RWPE2 (cell line): ENCODE results near the gene PITPNC1.
"Not testable (repeated sequence)": the region's sequence is repeated elsewhere in the genome, so short reads cannot be mapped to it uniquely, and the experiment has no call there.

ENCODE experiments used
- ATAC-seq: fragments of 200-7000 bp; cut with Tn5 transposase; 3 replicates; pipeline ENCODE4 v1.9.1; 2021; ENCODE audit warnings: low read depth
- DNase-seq: peaks from one replicate; pipeline ENCODE4 v3.0.0-alpha.2; 2020; ENCODE audit warnings: low spot score
- H3K27ac ChIP-seq: fragments of 450-650 bp; 2 replicates; pipeline ENCODE4 v1.5.1; 2017; ENCODE audit warnings: mild to moderate bottlenecking; ENCODE audit not compliant: poor library complexity, severe bottlenecking
- H3K27me3 ChIP-seq: fragments of 250-450 bp; sonication (Bioruptor Pico); 2 replicates; pipeline ENCODE4 v1.5.1; 2021; ENCODE audit warnings: mild to moderate bottlenecking, moderate library complexity; ENCODE audit not compliant: insufficient read depth, poor library complexity, severe bottlenecking
- H3K36me3 ChIP-seq: fragments of 250-450 bp; sonication (Bioruptor Pico); 2 replicates; pipeline ENCODE4 v1.5.1; 2020; ENCODE audit warnings: low read depth, mild to moderate bottlenecking, moderate library complexity
- H3K4me1 ChIP-seq: fragments of 250-450 bp; sonication (Bioruptor Pico); 2 replicates; pipeline ENCODE4 v1.5.1; 2021; ENCODE audit warnings: mild to moderate bottlenecking, moderate library complexity; ENCODE audit not compliant: insufficient read depth, poor library complexity, severe bottlenecking
- H3K4me3 ChIP-seq: fragments of 250-450 bp; sonication (Bioruptor Pico); 2 replicates; pipeline ENCODE4 v1.5.1; 2021; ENCODE audit warnings: mild to moderate bottlenecking, moderate library complexity; ENCODE audit not compliant: severe bottlenecking
- H3K9me3 ChIP-seq: fragments of 250-450 bp; sonication (Bioruptor Pico); 2 replicates; pipeline ENCODE4 v1.5.1; 2021; ENCODE audit warnings: mild to moderate bottlenecking, moderate library complexity; ENCODE audit not compliant: severe bottlenecking
- TF ChIP-seq, protein P1 (sequence below): fragments of 450-650 bp; IDR thresholded peaks from one replicate; pipeline ENCODE4 v1.5.1; 2017; ENCODE audit warnings: mild to moderate bottlenecking, moderate library complexity; ENCODE audit not compliant: poor library complexity, severe bottlenecking

PITPNC1 gene

DNA sequence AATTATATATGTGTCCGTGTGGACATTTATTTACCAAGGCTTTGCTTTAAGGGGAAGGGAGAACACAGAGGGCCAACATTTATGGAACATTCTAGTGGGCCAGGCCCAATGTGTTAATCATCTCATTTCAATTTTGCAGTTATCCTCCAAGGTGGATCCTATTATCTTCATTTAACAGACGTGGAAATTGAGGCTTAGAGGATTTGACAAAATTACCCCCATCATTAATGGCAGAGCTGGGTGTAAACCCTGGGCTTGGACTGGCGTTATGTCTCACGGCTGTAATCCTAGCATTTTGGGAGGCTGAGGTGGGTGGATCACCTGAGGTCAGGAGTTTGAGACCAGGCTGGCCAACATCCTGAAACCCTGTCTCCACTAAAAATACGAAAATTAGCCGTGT, 26.4 kb downstream of the PITPNC1 start:
- H3K36me3 ChIP-seq: no peaks in the 10 kb centered on the region
- ATAC-seq (no peak), DNase-seq (no peak)
- H3K4me3 ChIP-seq: no peak overlapping the region
- peaks cover 2% of the 10 kb centered on the region for H3K4me1 ChIP-seq
- H3K27me3 ChIP-seq: no peaks in the 10 kb centered on the region
- TF ChIP-seq, protein P1, sequence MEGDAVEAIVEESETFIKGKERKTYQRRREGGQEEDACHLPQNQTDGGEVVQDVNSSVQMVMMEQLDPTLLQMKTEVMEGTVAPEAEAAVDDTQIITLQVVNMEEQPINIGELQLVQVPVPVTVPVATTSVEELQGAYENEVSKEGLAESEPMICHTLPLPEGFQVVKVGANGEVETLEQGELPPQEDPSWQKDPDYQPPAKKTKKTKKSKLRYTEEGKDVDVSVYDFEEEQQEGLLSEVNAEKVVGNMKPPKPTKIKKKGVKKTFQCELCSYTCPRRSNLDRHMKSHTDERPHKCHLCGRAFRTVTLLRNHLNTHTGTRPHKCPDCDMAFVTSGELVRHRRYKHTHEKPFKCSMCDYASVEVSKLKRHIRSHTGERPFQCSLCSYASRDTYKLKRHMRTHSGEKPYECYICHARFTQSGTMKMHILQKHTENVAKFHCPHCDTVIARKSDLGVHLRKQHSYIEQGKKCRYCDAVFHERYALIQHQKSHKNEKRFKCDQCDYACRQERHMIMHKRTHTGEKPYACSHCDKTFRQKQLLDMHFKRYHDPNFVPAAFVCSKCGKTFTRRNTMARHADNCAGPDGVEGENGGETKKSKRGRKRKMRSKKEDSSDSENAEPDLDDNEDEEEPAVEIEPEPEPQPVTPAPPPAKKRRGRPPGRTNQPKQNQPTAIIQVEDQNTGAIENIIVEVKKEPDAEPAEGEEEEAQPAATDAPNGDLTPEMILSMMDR: no peak
- H3K27ac ChIP-seq: no peak overlapping the region
- H3K9me3 ChIP-seq: no peaks in the 10 kb centered on the region

DNA sequence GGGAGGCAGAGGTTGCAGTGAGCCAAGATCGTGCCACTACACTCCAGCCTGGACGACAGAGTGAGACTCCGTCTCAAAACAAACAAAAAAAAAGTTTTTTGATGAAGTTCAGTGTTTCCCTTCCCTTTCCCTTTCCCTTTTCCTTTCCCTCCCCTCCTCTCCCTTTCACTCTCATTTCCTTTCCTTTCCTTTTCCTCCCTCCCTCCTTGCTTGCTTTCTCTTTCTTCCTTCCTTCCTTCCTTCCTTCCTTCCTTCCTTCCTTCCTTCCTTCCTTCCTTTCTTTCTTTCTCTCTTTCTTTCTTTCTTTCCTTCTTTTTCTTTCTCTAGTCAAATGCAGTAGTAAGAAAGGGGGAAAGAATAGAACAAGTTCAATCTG, 31.4 kb downstream of the PITPNC1 start:
- not testable (repeated sequence) for H3K36me3 ChIP-seq, H3K27ac ChIP-seq, H3K4me3 ChIP-seq, DNase-seq, ATAC-seq, H3K9me3 ChIP-seq, H3K27me3 ChIP-seq
- H3K4me1 ChIP-seq: peaks cover 16% of the 10 kb centered on the region

DNA sequence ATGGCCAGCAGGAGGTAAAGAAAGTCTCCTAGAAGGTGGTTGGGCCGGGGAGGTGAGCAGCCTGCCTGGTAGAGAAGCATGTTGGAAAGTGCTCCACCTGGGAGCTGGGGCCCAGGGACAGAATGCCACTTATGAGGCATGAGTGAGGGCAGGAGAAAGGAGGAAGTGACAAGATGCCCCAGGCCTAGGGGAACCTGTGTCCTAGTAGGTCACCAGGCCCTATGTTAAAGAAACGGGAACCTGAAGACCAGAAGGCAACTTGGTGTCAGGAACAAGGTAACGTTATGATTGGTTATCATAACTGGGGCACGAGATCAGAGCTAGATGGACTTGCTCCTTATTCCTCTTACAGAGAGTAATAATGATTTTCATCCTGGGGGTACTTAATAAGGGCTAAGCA, 34.3 kb downstream of the PITPNC1 start:
- Histone ChIP-seq H3K4me3 (no peak overlapping the region), H3K27me3 (no peaks in the 10 kb centered on the region), H3K9me3 (no peaks in the 10 kb centered on the region), H3K36me3 (no peaks in the 10 kb centered on the region), H3K27ac (peak overlapping the region; percentile 58), H3K4me1 (peaks cover 19% of the 10 kb centered on the region)
- no peak for DNase-seq
- TF ChIP-seq, protein P1: no peak
- ATAC-seq: no peak

DNA sequence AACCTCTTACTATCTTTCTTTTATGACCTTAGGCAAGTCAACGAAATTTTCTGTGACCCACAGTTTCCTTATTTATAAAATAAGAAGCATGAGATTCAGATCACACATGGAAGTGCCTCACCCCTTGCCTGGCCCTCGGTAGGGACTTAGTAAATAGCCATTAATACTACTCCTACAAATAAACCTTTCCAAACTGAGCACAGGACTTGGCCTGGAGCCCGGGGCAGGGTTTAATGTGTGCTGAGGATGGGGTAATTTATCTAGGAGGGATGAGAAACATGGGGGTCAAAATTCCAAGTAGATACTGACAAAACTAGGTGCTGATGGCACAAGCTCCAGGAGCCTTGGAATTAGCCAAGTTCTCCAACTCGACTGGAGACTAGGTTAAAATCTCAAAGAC, 35.0 kb downstream of the PITPNC1 start:
- DNase-seq (no peak), ATAC-seq (no peak)
- Histone ChIP-seq H3K36me3 (no peaks in the 10 kb centered on the region), H3K4me1 (peaks cover 19% of the 10 kb centered on the region), H3K27me3 (no peaks in the 10 kb centered on the region), H3K9me3 (no peaks in the 10 kb centered on the region), H3K4me3 (no peak overlapping the region), H3K27ac (peak overlapping the region; percentile 58)
- TF ChIP-seq, protein P1: no peak

DNA sequence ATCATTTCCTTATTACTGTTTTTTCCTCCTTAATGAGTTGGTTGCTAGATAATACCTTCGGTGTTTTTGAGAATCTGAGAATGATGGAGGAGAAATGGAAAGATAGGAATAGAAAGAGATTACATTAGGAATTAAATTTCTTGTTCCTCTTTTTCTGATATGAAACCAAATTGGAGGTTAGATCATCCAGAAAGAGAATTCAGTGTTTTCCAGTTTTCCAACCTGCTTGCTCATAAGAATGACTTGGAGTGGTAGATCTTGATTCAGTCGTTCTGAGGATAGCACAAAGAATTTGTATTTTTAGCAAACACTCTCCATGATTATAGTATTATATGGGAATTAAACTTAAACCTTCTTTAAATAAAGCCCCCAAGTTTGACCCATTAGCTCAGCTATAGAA, 35.9 kb downstream of the PITPNC1 start:
- Histone ChIP-seq H3K27ac (peak overlapping the region; percentile 58), H3K9me3 (no peaks in the 10 kb centered on the region), H3K27me3 (no peaks in the 10 kb centered on the region), H3K4me3 (no peak overlapping the region), H3K36me3 (no peaks in the 10 kb centered on the region), H3K4me1 (peaks cover 18% of the 10 kb centered on the region)
- TF ChIP-seq, protein P1: no peak
- no peak for DNase-seq
- ATAC-seq: no peak
